Measurements from ENCODE around the gene ATG4A.
A peak's percentile ranks its signal among the peaks of the same experiment; 100 is the strongest.

The ATG4A gene

GRCh38 chrX:108070891-108071290 is 20.7 kb upstream of the ATG4A start:
- no CpG with 5 or more reads among the region's 4 CpGs for WGBS (ENCODE audit: extremely low coverage, insufficient coverage, insufficient read length)
- Histone ChIP-seq H3K4me2 (ENCODE audit: low read length) (no peak overlapping the region), H3K9me3 (ENCODE audit: insufficient read depth, low read depth, low read length) (no peaks in the 10 kb centered on the region), H4K91ac (ENCODE audit: low read depth, low read length) (no peak overlapping the region), H4K12ac (ENCODE audit: low read depth, low read length) (no peak overlapping the region), H3K27ac (ENCODE audit: low read depth, low read length) (no peak overlapping the region), H3K27me3 (ENCODE audit: insufficient read depth, low read length) (no peaks in the 10 kb centered on the region), H4K8ac (ENCODE audit: low read depth, low read length) (no peak overlapping the region), H3K79me1 (ENCODE audit: low read length) (no peaks in the 10 kb centered on the region), H3K4ac (ENCODE audit: low read depth, low read length) (no peak overlapping the region), H2AK5ac (ENCODE audit: low read length) (no peak overlapping the region), H3K18ac (ENCODE audit: low read length) (no peak overlapping the region), H3K4me1 (ENCODE audit: control insufficient read depth in 1 of 2, insufficient read depth in 2 of 2, low read length in 2 of 2) (no peaks in the 10 kb centered on the region), H3K23ac (ENCODE audit: low read length) (no peak overlapping the region), H3K36me3 (ENCODE audit: control insufficient read depth in 1 of 2, insufficient read depth in 2 of 2, low read length in 2 of 2) (no peaks in the 10 kb centered on the region), H3K4me3 (ENCODE audit: low read depth, low read length) (no peak overlapping the region), H3K9ac (ENCODE audit: low read length) (no peak overlapping the region), H2BK12ac (ENCODE audit: low read length) (no peak overlapping the region), H3K79me2 (ENCODE audit: control insufficient read depth, insufficient read depth, low read length, poor library complexity) (no peaks in the 10 kb centered on the region), H3K14ac (ENCODE audit: low read length) (no peak overlapping the region), H2BK120ac (ENCODE audit: insufficient read depth, low read length, poor library complexity) (no peak overlapping the region), H2BK5ac (ENCODE audit: low read depth, low read length, poor library complexity) (no peak overlapping the region), H2AFZ (ENCODE audit: insufficient read depth, low read length, poor library complexity) (no peak overlapping the region)
- peak in 1 of 2 donors; percentile 43 for DNase-seq

GRCh38 chrX:108071578-108071977 is 20.0 kb upstream of the ATG4A start:
- Histone ChIP-seq H2BK5ac (ENCODE audit: low read depth, low read length, poor library complexity) (no peak overlapping the region), H4K91ac (ENCODE audit: low read depth, low read length) (no peak overlapping the region), H2BK12ac (ENCODE audit: low read length) (no peak overlapping the region), H3K23ac (ENCODE audit: low read length) (no peak overlapping the region), H3K4ac (ENCODE audit: low read depth, low read length) (no peak overlapping the region), H3K27me3 (ENCODE audit: insufficient read depth, low read length) (no peaks in the 10 kb centered on the region), H3K4me2 (ENCODE audit: low read length) (no peak overlapping the region), H3K9me3 (ENCODE audit: insufficient read depth, low read depth, low read length) (no peaks in the 10 kb centered on the region), H3K27ac (ENCODE audit: low read depth, low read length) (no peak overlapping the region), H4K8ac (ENCODE audit: low read depth, low read length) (no peak overlapping the region), H3K79me1 (ENCODE audit: low read length) (no peaks in the 10 kb centered on the region), H3K18ac (ENCODE audit: low read length) (no peak overlapping the region), H3K9ac (ENCODE audit: low read length) (no peak overlapping the region), H2AFZ (ENCODE audit: insufficient read depth, low read length, poor library complexity) (no peak overlapping the region), H3K4me3 (ENCODE audit: low read depth, low read length) (no peak overlapping the region), H3K36me3 (ENCODE audit: control insufficient read depth in 1 of 2, insufficient read depth in 2 of 2, low read length in 2 of 2) (no peaks in the 10 kb centered on the region), H2BK120ac (ENCODE audit: insufficient read depth, low read length, poor library complexity) (no peak overlapping the region), H2AK5ac (ENCODE audit: low read length) (no peak overlapping the region), H4K12ac (ENCODE audit: low read depth, low read length) (no peak overlapping the region), H3K79me2 (ENCODE audit: control insufficient read depth, insufficient read depth, low read length, poor library complexity) (no peaks in the 10 kb centered on the region), H3K14ac (ENCODE audit: low read length) (no peak overlapping the region), H3K4me1 (ENCODE audit: control insufficient read depth in 1 of 2, insufficient read depth in 2 of 2, low read length in 2 of 2) (no peaks in the 10 kb centered on the region)
- DNase-seq, result no peak
- WGBS (ENCODE audit: extremely low coverage, insufficient coverage, insufficient read length), result no CpG with 5 or more reads among the region's 1 CpG

GRCh38 chrX:108072746-108073145 is 18.8 kb upstream of the ATG4A start:
- Histone ChIP-seq H3K4ac (ENCODE audit: low read depth, low read length) (no peak overlapping the region), H3K9me3 (ENCODE audit: insufficient read depth, low read depth, low read length) (no peaks in the 10 kb centered on the region), H3K4me3 (ENCODE audit: low read depth, low read length) (no peak overlapping the region), H4K12ac (ENCODE audit: low read depth, low read length) (no peak overlapping the region), H2BK120ac (ENCODE audit: insufficient read depth, low read length, poor library complexity) (no peak overlapping the region), H3K18ac (ENCODE audit: low read length) (no peak overlapping the region), H3K27me3 (ENCODE audit: insufficient read depth, low read length) (no peaks in the 10 kb centered on the region), H2BK5ac (ENCODE audit: low read depth, low read length, poor library complexity) (no peak overlapping the region), H2AK5ac (ENCODE audit: low read length) (no peak overlapping the region), H3K9ac (ENCODE audit: low read length) (no peak overlapping the region), H3K4me2 (ENCODE audit: low read length) (no peak overlapping the region), H3K36me3 (ENCODE audit: control insufficient read depth in 1 of 2, insufficient read depth in 2 of 2, low read length in 2 of 2) (no peaks in the 10 kb centered on the region), H2AFZ (ENCODE audit: insufficient read depth, low read length, poor library complexity) (no peak overlapping the region), H3K79me1 (ENCODE audit: low read length) (no peaks in the 10 kb centered on the region), H3K79me2 (ENCODE audit: control insufficient read depth, insufficient read depth, low read length, poor library complexity) (no peaks in the 10 kb centered on the region), H3K14ac (ENCODE audit: low read length) (no peak overlapping the region), H3K23ac (ENCODE audit: low read length) (no peak overlapping the region), H3K27ac (ENCODE audit: low read depth, low read length) (no peak overlapping the region), H2BK12ac (ENCODE audit: low read length) (no peak overlapping the region), H4K8ac (ENCODE audit: low read depth, low read length) (no peak overlapping the region), H4K91ac (ENCODE audit: low read depth, low read length) (no peak overlapping the region), H3K4me1 (ENCODE audit: control insufficient read depth in 1 of 2, insufficient read depth in 2 of 2, low read length in 2 of 2) (no peaks in the 10 kb centered on the region)
- no CpG with 5 or more reads among the region's 5 CpGs for WGBS (ENCODE audit: extremely low coverage, insufficient coverage, insufficient read length)
- no peak for DNase-seq

- Histone ChIP-seq H2BK12ac (ENCODE audit: low read length) (no peak overlapping the region), H3K4me1 (ENCODE audit: control insufficient read depth in 1 of 2, insufficient read depth in 2 of 2, low read length in 2 of 2) (no peaks in the 10 kb centered on the region), H3K4ac (ENCODE audit: low read depth, low read length) (no peak overlapping the region), H3K27me3 (ENCODE audit: insufficient read depth, low read length) (no peaks in the 10 kb centered on the region), H3K4me3 (ENCODE audit: low read depth, low read length) (no peak overlapping the region), H3K14ac (ENCODE audit: low read length) (no peak overlapping the region), H3K23ac (ENCODE audit: low read length) (no peak overlapping the region), H4K91ac (ENCODE audit: low read depth, low read length) (no peak overlapping the region), H3K9me3 (ENCODE audit: insufficient read depth, low read depth, low read length) (no peaks in the 10 kb centered on the region), H2BK5ac (ENCODE audit: low read depth, low read length, poor library complexity) (no peak overlapping the region), H4K12ac (ENCODE audit: low read depth, low read length) (no peak overlapping the region), H3K36me3 (ENCODE audit: control insufficient read depth in 1 of 2, insufficient read depth in 2 of 2, low read length in 2 of 2) (no peaks in the 10 kb centered on the region), H3K79me2 (ENCODE audit: control insufficient read depth, insufficient read depth, low read length, poor library complexity) (no peaks in the 10 kb centered on the region), H3K79me1 (ENCODE audit: low read length) (no peaks in the 10 kb centered on the region), H3K9ac (ENCODE audit: low read length) (no peak overlapping the region), H2AK5ac (ENCODE audit: low read length) (no peak overlapping the region), H3K4me2 (ENCODE audit: low read length) (no peak overlapping the region), H2BK120ac (ENCODE audit: insufficient read depth, low read length, poor library complexity) (no peak overlapping the region), H3K27ac (ENCODE audit: low read depth, low read length) (no peak overlapping the region), H4K8ac (ENCODE audit: low read depth, low read length) (no peak overlapping the region), H2AFZ (ENCODE audit: insufficient read depth, low read length, poor library complexity) (no peak overlapping the region), H3K18ac (ENCODE audit: low read length) (no peak overlapping the region)
- WGBS (ENCODE audit: extremely low coverage, insufficient coverage, insufficient read length), result no CpG with 5 or more reads among the region's 2 CpGs
- DNase-seq, result no peak
These were observed 10.5 kb upstream of the ATG4A start for GRCh38 chrX:108081110-108081509.

All from trophoblast cell (in vitro differentiated cells and primary cell).